Fibroblast of lung (primary cell): ENCODE measurements around the gene CPSF3. TPM values are rescaled to one million over a fixed set of nuclear protein-coding genes. Genes with fewer than 3 reads are reported as not detected.
A peak's percentile ranks its signal among the peaks of the same experiment; 100 is the strongest.

Experiments used
- DNase-seq, 2 donors: peaks; one replicate each; pipeline versions ENCODE4 v3.0.0 to v3.0.0-alpha.2; 2010; ENCODE audit warnings: low read depth in 2 of 2
- H2AFZ ChIP-seq: 2 replicates; pipeline ENCODE4 v1.5.1; 2012; ENCODE audit warnings: low read length, control low read depth, inconsistent platforms
- H3K27ac ChIP-seq: 2 replicates; pipeline ENCODE4 v1.5.1; 2011; ENCODE audit warnings: low read length, control low read depth; ENCODE audit not compliant: insufficient read depth
- H3K27me3 ChIP-seq: 2 replicates; pipeline ENCODE4 v1.5.1; 2011; ENCODE audit warnings: mild to moderate bottlenecking, low read length; ENCODE audit not compliant: control insufficient read depth, insufficient read depth
- H3K36me3 ChIP-seq: 2 replicates; pipeline ENCODE4 v1.5.1; 2011; ENCODE audit warnings: low read length; ENCODE audit not compliant: control insufficient read depth, insufficient read depth
- H3K4me1 ChIP-seq: 2 replicates; pipeline ENCODE4 v1.5.1; 2011; ENCODE audit warnings: low read length; ENCODE audit not compliant: control insufficient read depth, insufficient read depth; ENCODE audit errors: extremely low read depth
- H3K4me2 ChIP-seq: 2 replicates; pipeline ENCODE4 v1.5.1; 2011; ENCODE audit warnings: low read length, control low read depth; ENCODE audit not compliant: insufficient read depth; ENCODE audit errors: extremely low read depth
- H3K4me3 ChIP-seq, 4 experiments: fragments of 200-600 bp in 1 of 4; sonication (generic) in 1 of 4; replicated peaks in 1 of 4; 2 replicates each; pipeline ENCODE4 v1.5.1; 2011 to 2016; ENCODE audit warnings: low read length in 4 of 4, low read depth in 3 of 4, mild to moderate bottlenecking in 3 of 4, control low read depth in 2 of 4, inconsistent platforms in 1 of 4, mixed read lengths in 1 of 4; ENCODE audit not compliant: insufficient read depth in 1 of 4; ENCODE audit errors: control extremely low read depth in 1 of 4
- H3K79me2 ChIP-seq: 2 replicates; pipeline ENCODE4 v1.5.1; 2012; ENCODE audit warnings: mild to moderate bottlenecking, low read length, inconsistent platforms; ENCODE audit not compliant: control insufficient read depth, insufficient read depth
- H3K9ac ChIP-seq: 2 replicates; pipeline ENCODE4 v1.5.1; 2011; ENCODE audit warnings: mild to moderate bottlenecking, low read length, control low read depth; ENCODE audit not compliant: insufficient read depth
- H3K9me3 ChIP-seq: 2 replicates; pipeline ENCODE4 v1.5.1; 2012; ENCODE audit warnings: low read depth, low read length; ENCODE audit not compliant: control insufficient read depth, insufficient read depth
- H4K20me1 ChIP-seq: 2 replicates; pipeline ENCODE4 v1.5.1; 2011; ENCODE audit warnings: low read length; ENCODE audit not compliant: control insufficient read depth, insufficient read depth; ENCODE audit errors: extremely low read depth
- CTCF ChIP-seq, 2 donors: IDR thresholded peaks in 1 of 2; conservative IDR thresholded peaks in 1 of 2; 1 replicate in 1 of 2; 2 replicates in 1 of 2; pipeline ENCODE4 v1.5.1; 2011 to 2012; ENCODE audit warnings: low read length in 2 of 2, control low read depth in 1 of 2, inconsistent platforms in 1 of 2, low read depth in 1 of 2, mild to moderate bottlenecking in 1 of 2
- EZH2 ChIP-seq: IDR thresholded peaks from 2 replicates; pipeline ENCODE4 v1.5.1; 2012; ENCODE audit warnings: low read length, control low read depth, mild to moderate bottlenecking; ENCODE audit errors: missing control alignments
- polyA plus RNA-seq, 2 donors: library from polyadenylated mRNA; depleted of rRNA in 1 of 2; stranded (reverse) in 1 of 2; unstranded in 1 of 2; fragments of >200 nt; gene quantifications; 2 replicates each; pipeline ENCODE4 v1.2.1, GENCODE V29; 2011 to 2012; ENCODE audit warnings: missing spikeins in 1 of 2
- total RNA-seq: library from RNA; depleted of rRNA; stranded (reverse); fragments of >200 nt; gene quantifications from 2 replicates; pipeline ENCODE4 v1.2.1, GENCODE V29; 2014

CPSF3 gene
- total and polyA plus RNA-seq, 2 donors (not counting 1 experiment from before 2014, with no cell fraction given), result 48.6 to 53.0 TPM

GRCh38 chr2:9398881-9399780 lies 24.3 kb upstream of the CPSF3 start:
- no peaks in the 10 kb centered on the region for H3K79me2 ChIP-seq
- peaks cover 5% of the 10 kb centered on the region for H3K36me3 ChIP-seq
- no peak overlapping the region for H3K4me2 ChIP-seq
- no peak overlapping the region for H3K9ac ChIP-seq
- TF ChIP-seq EZH2, result no peak
- H2AFZ ChIP-seq, result no peak overlapping the region
- no peaks in the 10 kb centered on the region for H3K9me3 ChIP-seq
- no peaks in the 10 kb centered on the region for H3K4me1 ChIP-seq
- no peak overlapping the region for H3K27ac ChIP-seq
- DNase-seq, result peak in 1 of 2 donors; percentile 51
- no peak overlapping the region for H3K4me3 ChIP-seq
- H4K20me1 ChIP-seq, result no peaks in the 10 kb centered on the region
- no peaks in the 10 kb centered on the region for H3K27me3 ChIP-seq

GRCh38 chr2:9400268-9401058 lies 23.0 kb upstream of the CPSF3 start:
- H3K4me3 ChIP-seq, result no peak overlapping the region
- no peaks in the 10 kb centered on the region for H3K27me3 ChIP-seq
- no peak overlapping the region for H3K4me2 ChIP-seq
- H3K9ac ChIP-seq, result no peak overlapping the region
- H3K27ac ChIP-seq, result no peak overlapping the region
- no peaks in the 10 kb centered on the region for H3K9me3 ChIP-seq
- H3K4me1 ChIP-seq, result peaks cover 3% of the 10 kb centered on the region
- no peaks in the 10 kb centered on the region for H4K20me1 ChIP-seq
- DNase-seq, result no peak
- no peak overlapping the region for H2AFZ ChIP-seq
- no peak for TF ChIP-seq CTCF (conservative IDR thresholded peaks at IDR 0.05 in 1 of 2, IDR thresholded peaks at IDR 0.05 in 1 of 2; ENCODE audit: low read depth in 1 of 2, low read length in 2 of 2)
- no peak for TF ChIP-seq EZH2
- H3K79me2 ChIP-seq, result no peaks in the 10 kb centered on the region
- peaks cover 5% of the 10 kb centered on the region for H3K36me3 ChIP-seq

GRCh38 chr2:9401059-9401547 lies 22.4 kb upstream of the CPSF3 start:
- Histone ChIP-seq H3K36me3 (peaks cover 4% of the 10 kb centered on the region), H3K9me3 (no peaks in the 10 kb centered on the region)
- TF ChIP-seq EZH2, result no peak

More at GRCh38 chr2:9401059-9401547, 22.4 kb upstream of the CPSF3 start:
- H3K9ac ChIP-seq, result no peak overlapping the region
- no peaks in the 10 kb centered on the region for H3K79me2 ChIP-seq
- no peaks in the 10 kb centered on the region for H3K27me3 ChIP-seq
- no peak overlapping the region for H3K4me3 ChIP-seq
- H3K27ac ChIP-seq, result no peak overlapping the region
- peaks cover 6% of the 10 kb centered on the region for H3K4me1 ChIP-seq
- H4K20me1 ChIP-seq, result no peaks in the 10 kb centered on the region
- no peak overlapping the region for H2AFZ ChIP-seq
- no peak overlapping the region for H3K4me2 ChIP-seq
- no peak for DNase-seq
